ENCODE measurements around the gene PTPRN2.

DNA sequence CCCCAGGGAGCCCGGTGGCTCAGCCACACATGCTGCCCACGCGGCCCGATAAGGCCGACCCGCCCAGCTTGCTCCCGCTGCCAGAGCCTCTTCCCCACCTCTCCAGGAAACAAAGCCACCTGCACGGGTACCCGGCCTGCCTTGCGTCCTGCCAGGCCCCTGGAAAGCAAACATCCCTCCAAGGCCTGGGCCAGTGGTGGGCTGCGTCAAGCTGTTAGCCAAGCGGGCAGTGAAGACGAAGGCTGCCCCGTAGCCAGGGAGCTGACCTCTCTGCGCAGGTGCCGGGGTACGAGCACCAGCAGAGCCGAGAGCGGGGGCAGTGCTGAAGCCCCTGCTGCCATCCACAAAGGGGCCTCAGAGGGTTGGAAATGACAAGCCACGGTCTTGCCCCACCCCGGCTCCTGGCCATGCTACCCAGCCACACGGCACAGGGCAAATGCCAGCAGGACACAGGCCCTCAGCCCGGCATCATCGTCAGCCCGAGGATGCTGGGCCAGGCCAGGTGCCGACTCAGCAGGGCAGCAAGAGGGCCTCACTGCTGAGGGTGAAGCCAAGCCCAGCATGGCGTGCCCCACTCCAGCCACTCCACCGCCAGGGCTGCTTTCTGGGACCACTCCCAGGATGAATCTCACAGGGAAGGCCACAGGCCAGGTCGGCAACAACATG is 140.0 kb downstream of the PTPRN2 start:
- TF ChIP-seq CTCF (IDR thresholded peaks at IDR 0.05; ENCODE audit: extremely low read depth in 1 of 2, insufficient read depth in 1 of 2, low read depth in 1 of 2, low read length in 2 of 2) (no peak), POLR2A (IDR thresholded peaks at IDR 0.05; ENCODE audit: low read depth, low read length) (no peak), EZH2 (IDR thresholded peaks at IDR 0.05; ENCODE audit: borderline replicate concordance, low read depth, low read length, severe bottlenecking) (no peak), POLR2AphosphoS5 (IDR thresholded peaks at IDR 0.05; ENCODE audit: insufficient read depth, low read depth, low read length) (no peak), MYC (IDR thresholded peaks at IDR 0.05; ENCODE audit: low read depth, low read length) (no peak)

Measured in endothelial cell of umbilical vein (primary cell).